Bronchial epithelial cell (primary cell): Measurements from ENCODE around the gene SYT7. TPM values are rescaled to one million over a fixed set of nuclear protein-coding genes. Genes with fewer than 3 reads are reported as not detected.

Experiments used
- DNase-seq: peaks from one replicate; pipeline ENCODE4 v3.0.0-alpha.2; 2010; ENCODE audit warnings: low read depth
- FAIRE-seq: peaks from 2 replicates; lab custom pipeline; 2011; peaks lifted over from hg19 to GRCh38; lab: Jason Lieb, UNC
- H3K27me3 ChIP-seq: 2 replicates; pipeline ENCODE4 v1.5.1; 2011; ENCODE audit warnings: low read length; ENCODE audit not compliant: control insufficient read depth, insufficient read depth
- H3K36me3 ChIP-seq: 2 replicates; pipeline ENCODE4 v1.5.1; 2011; ENCODE audit warnings: low read length; ENCODE audit not compliant: control insufficient read depth, insufficient read depth
- H3K4me3 ChIP-seq: 2 replicates; pipeline ENCODE4 v1.5.1; 2011; ENCODE audit warnings: mild to moderate bottlenecking, low read depth, low read length, control low read depth
- CTCF ChIP-seq: IDR thresholded peaks from 2 replicates; pipeline ENCODE4 v1.5.1; 2011; ENCODE audit warnings: mild to moderate bottlenecking, moderate library complexity, low read length, control low read depth, inconsistent platforms; ENCODE audit not compliant: insufficient read depth, severe bottlenecking
- total RNA-seq: library from RNA; depleted of rRNA; stranded (reverse); fragments of >200 nt; gene quantifications from 2 replicates; pipeline ENCODE4 v1.2.1, GENCODE V29; 2014

Gene SYT7
- total RNA-seq, 1 donor from 2014 or later, result 21.1 TPM

- no peak for TF ChIP-seq CTCF
- no peak for DNase-seq
- Histone ChIP-seq H3K27me3 (peaks cover 2% of the 10 kb centered on the region), H3K4me3 (no peak overlapping the region), H3K36me3 (no peaks in the 10 kb centered on the region)
- no peak for FAIRE-seq
Observed at GRCh38 chr11:61610905-61611304, 30.0 kb upstream of the SYT7 start.

GRCh38 chr11:61609980-61610366 is 29.1 kb upstream of the SYT7 start:
- H3K4me3 ChIP-seq, result no peak overlapping the region

GRCh38 chr11:61609000-61609979 is 28.4 kb upstream of the SYT7 start:
- Histone ChIP-seq H3K36me3 (no peaks in the 10 kb centered on the region), H3K4me3 (no peak overlapping the region), H3K27me3 (peaks cover 2% of the 10 kb centered on the region)
- DNase-seq (no peak), FAIRE-seq (no peak)
- TF ChIP-seq CTCF, result no peak

More at GRCh38 chr11:61609980-61610366, 29.1 kb upstream of the SYT7 start:
- TF ChIP-seq CTCF, result peak; percentile 55
- Histone ChIP-seq H3K27me3 (peaks cover 2% of the 10 kb centered on the region), H3K36me3 (no peaks in the 10 kb centered on the region)
- no peak for FAIRE-seq
- peak; percentile 51 for DNase-seq

GRCh38 chr11:61607920-61608599 is 27.2 kb upstream of the SYT7 start:
- no peak for TF ChIP-seq CTCF
- Histone ChIP-seq H3K27me3 (peaks cover 2% of the 10 kb centered on the region), H3K36me3 (no peaks in the 10 kb centered on the region), H3K4me3 (no peak overlapping the region)
- no peak for FAIRE-seq
- no peak for DNase-seq

GRCh38 chr11:61607426-61607825 is 26.6 kb upstream of the SYT7 start:
- Histone ChIP-seq H3K27me3 (peaks cover 2% of the 10 kb centered on the region), H3K36me3 (no peaks in the 10 kb centered on the region), H3K4me3 (no peak overlapping the region)
- FAIRE-seq, result no peak
- DNase-seq, result no peak
- TF ChIP-seq CTCF, result no peak
